GM23248 (cell line): ENCODE data around the gene NTN3.

ENCODE experiments used
- EZH2 ChIP-seq: fragments of 200-600 bp; sonication (generic); IDR thresholded peaks from 2 replicates; pipeline ENCODE4 v1.6.1; 2018; ENCODE audit warnings: antibody characterized with exemption, mild to moderate bottlenecking; ENCODE audit not compliant: insufficient read depth, poor library complexity, severe bottlenecking
- EZH2phosphoT487 ChIP-seq: fragments of 200-600 bp; sonication (generic); IDR thresholded peaks from 2 replicates; pipeline ENCODE4 v1.6.1; 2018; ENCODE audit warnings: antibody characterized with exemption, moderate library complexity, mild to moderate bottlenecking, low read depth; ENCODE audit not compliant: insufficient read depth

GRCh38 chr16:2497116-2497630 lies 26.1 kb downstream of the NTN3 start:
- TF ChIP-seq EZH2phosphoT487 (no peak), EZH2 (no peak)
